Measurements from ENCODE around the gene USP19.

The USP19 gene

DNA sequence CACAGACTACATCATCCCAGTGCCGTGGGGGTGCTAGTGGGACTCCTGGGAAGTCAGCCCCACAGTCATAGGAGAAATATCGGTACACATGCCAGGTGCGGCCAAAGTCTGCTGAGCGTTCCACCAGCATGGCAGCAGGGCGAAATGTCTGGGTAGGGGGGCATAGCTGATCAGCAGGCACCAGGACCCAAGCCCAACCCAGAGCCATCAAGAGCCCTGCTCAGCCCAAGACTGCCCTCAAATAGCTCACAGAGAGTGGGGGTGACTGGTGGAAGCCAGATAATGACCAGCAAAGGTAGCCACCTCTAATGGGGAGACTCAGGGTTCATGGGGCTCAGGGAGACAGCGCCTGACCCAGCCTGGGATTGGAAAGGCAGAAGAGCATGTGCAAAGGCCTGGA lies 11.0 kb upstream of the USP19 start:
- Histone ChIP-seq H3K27me3 (ENCODE audit: low read length) (no peaks in the 10 kb centered on the region), H3K9ac (ENCODE audit: low read length) (no peak overlapping the region), H3F3A (ENCODE audit: insufficient read depth) (no peaks in the 10 kb centered on the region), H3K79me2 (ENCODE audit: insufficient read depth, low read length) (no peaks in the 10 kb centered on the region), H3K4me3 (ENCODE audit: insufficient read depth, low read length, poor library complexity, severe bottlenecking) (no peak overlapping the region), H3K36me3 (ENCODE audit: low read length) (no peaks in the 10 kb centered on the region), H3K27ac (ENCODE audit: low read depth, low read length) (no peak overlapping the region), H4K20me1 (ENCODE audit: low read depth, low read length) (no peaks in the 10 kb centered on the region), H2AFZ (ENCODE audit: low read depth, low read length, severe bottlenecking) (no peak overlapping the region), H3K9me3 (ENCODE audit: insufficient read depth, low read length) (no peaks in the 10 kb centered on the region), H3K4me2 (ENCODE audit: low read depth, low read length, poor library complexity, severe bottlenecking) (no peak overlapping the region), H3K9me2 (replicated peaks; ENCODE audit: insufficient read depth, low read length) (no peaks in the 10 kb centered on the region)
- TF ChIP-seq, protein P1, sequence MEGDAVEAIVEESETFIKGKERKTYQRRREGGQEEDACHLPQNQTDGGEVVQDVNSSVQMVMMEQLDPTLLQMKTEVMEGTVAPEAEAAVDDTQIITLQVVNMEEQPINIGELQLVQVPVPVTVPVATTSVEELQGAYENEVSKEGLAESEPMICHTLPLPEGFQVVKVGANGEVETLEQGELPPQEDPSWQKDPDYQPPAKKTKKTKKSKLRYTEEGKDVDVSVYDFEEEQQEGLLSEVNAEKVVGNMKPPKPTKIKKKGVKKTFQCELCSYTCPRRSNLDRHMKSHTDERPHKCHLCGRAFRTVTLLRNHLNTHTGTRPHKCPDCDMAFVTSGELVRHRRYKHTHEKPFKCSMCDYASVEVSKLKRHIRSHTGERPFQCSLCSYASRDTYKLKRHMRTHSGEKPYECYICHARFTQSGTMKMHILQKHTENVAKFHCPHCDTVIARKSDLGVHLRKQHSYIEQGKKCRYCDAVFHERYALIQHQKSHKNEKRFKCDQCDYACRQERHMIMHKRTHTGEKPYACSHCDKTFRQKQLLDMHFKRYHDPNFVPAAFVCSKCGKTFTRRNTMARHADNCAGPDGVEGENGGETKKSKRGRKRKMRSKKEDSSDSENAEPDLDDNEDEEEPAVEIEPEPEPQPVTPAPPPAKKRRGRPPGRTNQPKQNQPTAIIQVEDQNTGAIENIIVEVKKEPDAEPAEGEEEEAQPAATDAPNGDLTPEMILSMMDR (IDR thresholded peaks at IDR 0.05; ENCODE audit: insufficient read depth, low read length, poor library complexity, severe bottlenecking), result no peak
- no peak for TF ChIP-seq EZH2phosphoT487 (conservative IDR thresholded peaks at IDR 0.05; ENCODE audit: low read length)

DNA sequence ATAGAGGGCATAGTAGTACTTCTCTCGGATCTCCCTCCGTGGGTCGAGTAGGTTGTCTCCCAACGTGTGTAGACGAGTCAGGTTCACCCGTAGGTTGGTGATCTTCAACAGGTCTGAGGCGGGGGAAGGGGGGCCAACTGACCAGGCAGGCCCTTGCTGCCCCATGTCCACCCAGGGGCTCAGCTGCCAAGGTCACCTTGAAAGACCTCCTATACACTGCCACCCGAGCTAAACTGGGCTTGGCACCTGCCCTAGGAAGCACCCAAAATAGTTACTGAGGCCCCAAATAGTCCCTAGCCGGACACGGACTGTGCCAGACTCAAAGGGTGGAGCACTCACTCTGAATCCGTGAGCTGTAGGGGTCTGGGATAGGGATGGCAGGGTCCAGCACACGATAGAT lies 10.4 kb upstream of the USP19 start:
- H3K36me3 ChIP-seq (ENCODE audit: low read length), result no peaks in the 10 kb centered on the region

DNA sequence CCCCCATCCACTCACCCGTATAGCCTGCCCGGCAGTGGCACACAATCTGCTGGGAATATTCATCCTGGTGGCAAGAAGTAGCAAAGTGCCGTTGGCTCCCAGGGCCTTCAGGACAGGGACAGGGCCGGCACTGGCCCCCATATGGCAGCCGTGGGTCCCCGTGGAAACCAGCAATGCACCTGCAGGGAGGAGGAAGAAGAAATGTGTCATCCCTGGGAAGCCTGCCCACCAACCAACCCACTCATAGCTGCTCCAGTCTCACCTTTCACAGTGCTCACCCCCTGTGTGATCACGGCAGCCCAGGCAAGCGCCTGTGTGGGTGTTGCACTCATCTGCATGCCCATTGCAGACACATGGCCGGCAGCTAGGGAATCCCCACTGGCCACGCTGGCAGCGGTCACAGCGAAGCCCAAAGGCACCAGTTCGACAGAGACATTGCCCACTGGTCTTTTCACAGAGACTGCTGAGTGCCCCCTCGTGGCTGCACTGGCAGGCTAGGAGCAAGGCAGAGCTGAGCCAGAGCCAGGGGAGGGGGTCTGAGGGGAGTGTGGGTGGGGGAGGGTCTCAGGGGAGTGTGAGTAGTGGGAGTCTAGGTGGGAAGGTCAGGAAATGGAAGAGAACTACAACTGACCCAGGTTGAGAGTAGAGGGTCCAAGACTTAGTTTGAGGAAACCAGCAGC lies 4.5 kb upstream of the USP19 start:
- Histone ChIP-seq H3K79me2 (ENCODE audit: insufficient read depth, low read length) (no peaks in the 10 kb centered on the region; the same call in 1 of the 2 replicates), H3K4me2 (ENCODE audit: low read depth, low read length, poor library complexity, severe bottlenecking) (no peak overlapping the region), H3K27me3 (ENCODE audit: low read length) (no peaks in the 10 kb centered on the region), H3K27ac (ENCODE audit: low read depth, low read length) (no peak overlapping the region), H3K9me3 (ENCODE audit: insufficient read depth, low read length) (no peaks in the 10 kb centered on the region), H3K36me3 (ENCODE audit: low read length) (no peaks in the 10 kb centered on the region), H3F3A (ENCODE audit: insufficient read depth) (peaks cover 11% of the 10 kb centered on the region), H2AFZ (ENCODE audit: low read depth, low read length, severe bottlenecking) (no peak overlapping the region), H4K20me1 (ENCODE audit: low read depth, low read length) (no peaks in the 10 kb centered on the region), H3K9ac (ENCODE audit: low read length) (no peak overlapping the region), H3K9me2 (replicated peaks; ENCODE audit: insufficient read depth, low read length) (no peaks in the 10 kb centered on the region), H3K4me3 (ENCODE audit: insufficient read depth, low read length, poor library complexity, severe bottlenecking) (no peak overlapping the region)
- TF ChIP-seq EZH2phosphoT487 (conservative IDR thresholded peaks at IDR 0.05; ENCODE audit: low read length), result no peak
- TF ChIP-seq, protein P1 (IDR thresholded peaks at IDR 0.05; ENCODE audit: insufficient read depth, low read length, poor library complexity, severe bottlenecking), result peak; percentile 60

More for the DNA sequence above, 10.4 kb upstream of the USP19 start:
- no peak overlapping the region for H2AFZ ChIP-seq (ENCODE audit: low read depth, low read length, severe bottlenecking)
- H3F3A ChIP-seq (ENCODE audit: insufficient read depth), result no peaks in the 10 kb centered on the region
- no peaks in the 10 kb centered on the region for H3K79me2 ChIP-seq (ENCODE audit: insufficient read depth, low read length)
- no peak overlapping the region for H3K4me2 ChIP-seq (ENCODE audit: low read depth, low read length, poor library complexity, severe bottlenecking)
- H3K9me2 ChIP-seq (replicated peaks; ENCODE audit: insufficient read depth, low read length), result no peaks in the 10 kb centered on the region
- H3K9ac ChIP-seq (ENCODE audit: low read length), result no peak overlapping the region
- TF ChIP-seq, protein P1 (IDR thresholded peaks at IDR 0.05; ENCODE audit: insufficient read depth, low read length, poor library complexity, severe bottlenecking), result no peak
- TF ChIP-seq EZH2phosphoT487 (conservative IDR thresholded peaks at IDR 0.05; ENCODE audit: low read length), result no peak
- H4K20me1 ChIP-seq (ENCODE audit: low read depth, low read length), result no peaks in the 10 kb centered on the region
- no peak overlapping the region for H3K4me3 ChIP-seq (ENCODE audit: insufficient read depth, low read length, poor library complexity, severe bottlenecking)
- no peaks in the 10 kb centered on the region for H3K9me3 ChIP-seq (ENCODE audit: insufficient read depth, low read length)
- H3K27me3 ChIP-seq (ENCODE audit: low read length), result no peaks in the 10 kb centered on the region
- H3K27ac ChIP-seq (ENCODE audit: low read depth, low read length), result no peak overlapping the region

Measured in SU-DHL-6 (cell line).